Lung microvascular endothelial cell (primary cell): Measurements from ENCODE around the gene ASB2. TPM values are rescaled to one million over a fixed set of nuclear protein-coding genes. Genes with fewer than 3 reads are reported as not detected.

ENCODE experiments used
- total RNA-seq: library from RNA; depleted of rRNA; stranded (reverse); fragments of >200 nt; gene quantifications from 2 replicates; pipeline ENCODE4 v1.2.1, GENCODE V29; 2014

ASB2 gene
- total RNA-seq, 1 donor from 2014 or later: not detected

Other genes with a start within 250 kb of the ASB2 start
- gene PRIMA1, start 188.1 kb downstream of the ASB2 start, total RNA-seq: not detected in 2 replicates
- gene FAM181A, start 49.2 kb downstream of the ASB2 start, total RNA-seq: not detected in 2 replicates
- gene CCDC197, start 20.7 kb upstream of the ASB2 start, total RNA-seq: not detected in 2 replicates
- gene OTUB2, start 49.8 kb upstream of the ASB2 start, total RNA-seq: 0.40 and 0.44 TPM in 2 replicates
- gene DDX24, start 104.6 kb upstream of the ASB2 start, total RNA-seq: 53.8 and 79.8 TPM in 2 replicates
- gene IFI27L1, start 104.7 kb upstream of the ASB2 start, total RNA-seq: 8.3 and 14.2 TPM in 2 replicates
- gene IFI27, start 134.2 kb upstream of the ASB2 start, total RNA-seq: 7.9 and 78.0 TPM in 2 replicates
- 9.3 and 15.0 TPM in 2 replicates for gene IFI27L2, start 153.0 kb upstream of the ASB2 start, total RNA-seq
- under 0.01 TPM in 1 of 2 replicates, not detected in the other for gene PPP4R4, start 197.8 kb upstream of the ASB2 start, total RNA-seq